SW480 (cell line): Measurements from ENCODE around the gene TSPY4.
"Not testable (repeated sequence)": the region's sequence is repeated elsewhere in the genome, so short reads cannot be mapped to it uniquely, and the experiment has no call there.

Experiments
- DNase-seq: peaks from one replicate; pipeline ENCODE4 v3.0.0-alpha.2; 2016; ENCODE audit warnings: low spot score

Gene TSPY4

GRCh38 chrY:9337164-9337563 is at the start of gene TSPY4:
TSS of gene TSPY4 (plus strand) at chrY:9337464. CDS start at chrY:9337510, 46 bp downstream.
- DNase-seq: not testable (repeated sequence)

GRCh38 chrY:9320996-9321395 is 16.3 kb upstream of the TSPY4 start:
- DNase-seq: no peak

GRCh38 chrY:9357497-9357896 is 20.2 kb downstream of the TSPY4 start, which contains the start of gene TSPY8:
TSS of gene TSPY8 (plus strand) at chrY:9357797. CDS start at chrY:9357843, 46 bp downstream.
- not testable (repeated sequence) for DNase-seq
